GM18909 (cell line): ENCODE data around the gene ACTR10.

Experiments used
- ATAC-seq: cut with Tn5 transposase; IDR thresholded peaks from one replicate; pipeline ENCODE4 v1.9.1; 2021; ENCODE audit warnings: mild to moderate bottlenecking; ENCODE audit not compliant: unreplicated experiment, poor library complexity

Gene ACTR10

GRCh38 chr14:58278177-58278576, 78.2 kb downstream of the ACTR10 start:
- ATAC-seq = no peak

- ATAC-seq = peak; percentile 58
Observed at GRCh38 chr14:58280954-58281787, 81.2 kb downstream of the ACTR10 start.

GRCh38 chr14:58281969-58282368, 82.0 kb downstream of the ACTR10 start:
- ATAC-seq = no peak

DNA sequence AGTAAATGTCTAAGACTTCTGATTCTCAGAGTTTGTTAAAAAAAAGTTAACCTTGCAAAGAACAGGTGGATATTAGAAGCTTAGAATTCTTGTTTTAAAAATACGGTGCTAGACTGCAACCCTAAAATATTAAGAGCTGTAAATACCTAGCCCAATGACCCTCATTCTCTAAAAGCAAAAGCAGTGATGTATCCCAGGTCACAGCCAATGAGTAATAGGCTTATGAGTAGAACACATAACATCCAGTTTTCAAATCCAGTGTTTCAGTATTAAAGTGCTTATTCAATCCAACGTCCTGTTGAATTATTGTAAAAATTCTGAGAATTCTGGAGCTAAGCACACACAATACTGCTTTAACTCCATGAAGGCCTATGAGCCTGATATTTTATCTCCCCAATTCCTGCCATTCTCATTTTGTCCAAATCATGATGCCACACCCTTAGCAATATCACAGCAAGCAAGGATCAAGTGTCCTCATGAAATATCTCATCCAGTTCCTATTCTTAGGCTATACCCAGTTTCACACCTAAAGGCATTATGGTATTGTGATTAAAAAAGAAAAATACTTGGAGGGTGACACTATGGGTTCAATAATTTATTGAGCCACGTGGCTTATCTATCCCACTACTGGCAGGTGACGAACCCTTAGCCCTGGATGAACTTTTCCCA, 83.1 kb downstream of the ACTR10 start:
- no peak for ATAC-seq

- ATAC-seq = no peak
Observed at GRCh38 chr14:58283730-58284129, 83.8 kb downstream of the ACTR10 start.

DNA sequence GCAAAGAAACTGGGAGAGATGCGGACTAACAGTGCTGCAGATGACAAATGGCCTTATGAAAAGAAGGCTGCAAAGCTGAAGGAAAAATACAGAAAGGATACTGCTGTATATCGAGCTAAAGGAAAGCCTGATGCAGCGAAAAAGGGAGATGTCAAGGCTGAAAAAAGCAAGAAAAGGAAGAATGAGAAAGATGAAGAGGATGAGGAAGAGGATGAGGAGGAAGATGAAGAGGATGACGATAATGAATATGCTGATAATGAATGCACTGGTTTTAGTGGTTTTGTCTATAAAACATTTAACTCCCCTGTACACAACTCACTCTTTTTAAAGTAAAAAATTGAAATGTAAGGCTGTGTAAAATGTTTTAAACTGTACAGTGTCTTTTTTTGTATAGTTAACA, 85.2 kb downstream of the ACTR10 start:
- ATAC-seq = no peak
